Neural cell (in vitro differentiated cells): Measurements from ENCODE around the gene MOV10L1. TPM values are rescaled to one million over a fixed set of nuclear protein-coding genes. Genes with fewer than 3 reads are reported as not detected.

Experiments used
- H2AFZ ChIP-seq: fragments of 200-600, 300-800 bp; sonication (generic), shearing (Covaris generic); 2 replicates; pipeline ENCODE4 v1.6.0; 2014; ENCODE audit warnings: low read depth, mild to moderate bottlenecking, antibody characterized with exemption, low read length, moderate library complexity
- H3F3A ChIP-seq: fragments of 200-600 bp; shearing (Covaris generic); 2 replicates; pipeline ENCODE4 v1.6.1; 2016; ENCODE audit warnings: mild to moderate bottlenecking, moderate library complexity, mixed read lengths, antibody characterized with exemption, low read length; ENCODE audit not compliant: insufficient read depth, poor library complexity, severe bottlenecking
- H3K27ac ChIP-seq: fragments of 200-600, 300-800 bp; sonication (generic), shearing (Covaris generic); 2 replicates; pipeline ENCODE4 v1.5.1; 2014; ENCODE audit warnings: mild to moderate bottlenecking, low read length, moderate library complexity
- H3K27me3 ChIP-seq: fragments of 300-800, 200-600 bp; sonication (generic), shearing (Covaris generic); 2 replicates; pipeline ENCODE4 v1.6.0; 2014; ENCODE audit warnings: mild to moderate bottlenecking, low read depth, low read length, moderate library complexity; ENCODE audit not compliant: insufficient read depth
- H3K36me3 ChIP-seq: fragments of 300-800, 200-600 bp; sonication (generic), shearing (Covaris generic); 2 replicates; pipeline ENCODE4 v1.5.1; 2014; ENCODE audit warnings: mild to moderate bottlenecking, antibody characterized with exemption, low read length, moderate library complexity; ENCODE audit not compliant: insufficient read depth
- H3K4me2 ChIP-seq: fragments of 300-800, 200-600 bp; sonication (generic), shearing (Covaris generic); 2 replicates; pipeline ENCODE4 v1.6.0; 2014; ENCODE audit warnings: mild to moderate bottlenecking, low read length
- H3K4me3 ChIP-seq: fragments of 300-800, 200-600 bp; sonication (generic), shearing (Covaris generic); 2 replicates; pipeline ENCODE4 v1.5.1; 2014; ENCODE audit warnings: mild to moderate bottlenecking, low read length, moderate library complexity
- H3K79me2 ChIP-seq: fragments of 200-600 bp; shearing (Covaris generic); replicated peaks from 2 replicates; pipeline ENCODE4 v1.6.0; 2014; ENCODE audit warnings: mild to moderate bottlenecking, low read length, moderate library complexity; ENCODE audit not compliant: insufficient read depth
- H3K9ac ChIP-seq: fragments of 300-800, 200-600 bp; sonication (generic), shearing (Covaris generic); 2 replicates; pipeline ENCODE4 v1.6.1; 2016; ENCODE audit warnings: mild to moderate bottlenecking, low read length, mixed read lengths
- H3K9me2 ChIP-seq: fragments of 200-600 bp; shearing (Covaris generic); 2 replicates; pipeline ENCODE4 v1.6.1; 2016; ENCODE audit warnings: mild to moderate bottlenecking, low read length, mixed read lengths; ENCODE audit not compliant: insufficient read depth
- H3K9me3 ChIP-seq: fragments of 200-600, 300-800 bp; sonication (generic), shearing (Covaris generic); 2 replicates; pipeline ENCODE4 v1.6.1; 2016; ENCODE audit warnings: mild to moderate bottlenecking, mixed run types, low read length, moderate library complexity, mixed read lengths
- H4K20me1 ChIP-seq: fragments of 200-600 bp; shearing (Covaris generic); 2 replicates; pipeline ENCODE4 v1.6.1; 2016; ENCODE audit warnings: mild to moderate bottlenecking, mixed run types; ENCODE audit not compliant: insufficient read depth
- CTCF ChIP-seq: fragments of 450-650 bp; IDR thresholded peaks from 2 replicates; pipeline ENCODE4 v1.5.1; 2014; ENCODE audit warnings: antibody characterized with exemption, mild to moderate bottlenecking, moderate library complexity; ENCODE audit not compliant: poor library complexity, severe bottlenecking
- EP300 ChIP-seq: fragments of 450-650 bp; conservative IDR thresholded peaks from 2 replicates; pipeline ENCODE4 v1.6.1; 2014; ENCODE audit warnings: antibody characterized with exemption, mild to moderate bottlenecking, moderate library complexity; ENCODE audit not compliant: poor library complexity, severe bottlenecking
- EZH2 ChIP-seq: fragments of 200-600, 300-800 bp; shearing (Covaris generic), sonication (generic); IDR thresholded peaks from 2 replicates; pipeline ENCODE4 v1.6.1; 2014; ENCODE audit warnings: antibody characterized with exemption, low read length, borderline replicate concordance, mild to moderate bottlenecking; ENCODE audit not compliant: insufficient read depth, poor library complexity, severe bottlenecking
- MXI1 ChIP-seq: fragments of 450-650 bp; conservative IDR thresholded peaks from 2 replicates; pipeline ENCODE4 v1.6.1; 2014; ENCODE audit warnings: antibody characterized with exemption, mild to moderate bottlenecking; ENCODE audit not compliant: poor library complexity, severe bottlenecking
- POLR2AphosphoS5 ChIP-seq: IDR thresholded peaks from 2 replicates; pipeline ENCODE4 v1.6.1; 2012
- RAD21 ChIP-seq: fragments of 450-650 bp; conservative IDR thresholded peaks from 2 replicates; pipeline ENCODE4 v1.6.1; 2014; ENCODE audit warnings: antibody characterized with exemption, mild to moderate bottlenecking, moderate library complexity
- REST ChIP-seq: IDR thresholded peaks from 2 replicates; pipeline ENCODE4 v1.6.1; 2012; ENCODE audit warnings: borderline replicate concordance
- SMC3 ChIP-seq: fragments of 450-650 bp; conservative IDR thresholded peaks from 2 replicates; pipeline ENCODE4 v1.6.1; 2014; ENCODE audit warnings: antibody characterized with exemption, mild to moderate bottlenecking, moderate library complexity; ENCODE audit not compliant: poor library complexity
- TAF1 ChIP-seq: IDR thresholded peaks from 2 replicates; pipeline ENCODE4 v1.6.1; 2012; ENCODE audit warnings: low read depth
- polyA plus RNA-seq: library from polyadenylated mRNA; depleted of rRNA; stranded (reverse); fragments of >200 nt; gene quantifications from 2 replicates; pipeline ENCODE4 v1.2.3, GENCODE V29; 2014

Gene MOV10L1
- polyA plus RNA-seq, 1 donor from 2014 or later, result not detected

GRCh38 chr22:50176850-50177536, 87.2 kb downstream of the MOV10L1 start:
- Histone ChIP-seq H3F3A (no peaks in the 10 kb centered on the region), H3K9me3 (no peaks in the 10 kb centered on the region), H3K9ac (no peak overlapping the region), H3K36me3 (no peaks in the 10 kb centered on the region), H3K27ac (no peak overlapping the region), H4K20me1 (no peaks in the 10 kb centered on the region), H3K9me2 (no peaks in the 10 kb centered on the region), H3K4me2 (no peak overlapping the region), H3K79me2 (no peaks in the 10 kb centered on the region), H3K4me3 (no peak overlapping the region), H3K27me3 (no peaks in the 10 kb centered on the region), H2AFZ (no peak overlapping the region)
- TF ChIP-seq SMC3, result no peak
- TF ChIP-seq CTCF, result no peak
- TF ChIP-seq TAF1, result no peak
- no peak for TF ChIP-seq MXI1
- TF ChIP-seq EP300, result no peak
- TF ChIP-seq RAD21, result no peak
- TF ChIP-seq REST, result no peak
- no peak for TF ChIP-seq POLR2AphosphoS5
- TF ChIP-seq EZH2, result no peak

GRCh38 chr22:50177537-50178470, 88.0 kb downstream of the MOV10L1 start:
- Histone ChIP-seq H3K27ac (no peak overlapping the region), H2AFZ (no peak overlapping the region), H3K4me2 (no peak overlapping the region), H3K79me2 (no peaks in the 10 kb centered on the region), H3K9me2 (no peaks in the 10 kb centered on the region), H3K9me3 (no peaks in the 10 kb centered on the region), H3K4me3 (no peak overlapping the region), H4K20me1 (no peaks in the 10 kb centered on the region), H3K27me3 (no peaks in the 10 kb centered on the region), H3K9ac (no peak overlapping the region), H3K36me3 (no peaks in the 10 kb centered on the region), H3F3A (no peaks in the 10 kb centered on the region)
- no peak for TF ChIP-seq POLR2AphosphoS5
- no peak for TF ChIP-seq RAD21
